Body of pancreas (tissue), 4 donors: ENCODE results near the gene FASTK. TPM values are rescaled to one million over a fixed set of nuclear protein-coding genes. Genes with fewer than 3 reads are reported as not detected.
A peak's percentile ranks its signal among the peaks of the same experiment; 100 is the strongest.

Experiments used
- ATAC-seq: fragments of 150-250 bp; one replicate; pipeline ENCODE4 v1.9.1; 2016
- DNase-seq, 4 donors: peaks; one replicate each; pipeline ENCODE4 v3.0.0-alpha.2; 2019
- H3K27ac ChIP-seq, 4 donors: fragments of 200-600 bp; sonication (generic); 1 replicate in 3 of 4; 2 replicates in 1 of 4; pipeline versions ENCODE4 v1.5.1 to v1.6.1; 2016 to 2019; ENCODE audit warnings: mild to moderate bottlenecking in 1 of 4, mixed read lengths in 1 of 4, moderate library complexity in 1 of 4
- H3K27me3 ChIP-seq, 2 donors: fragments of 200-600 bp; sonication (generic); one replicate each; pipeline ENCODE4 v1.6.0; 2016; ENCODE audit warnings: mild to moderate bottlenecking in 1 of 2
- H3K36me3 ChIP-seq, 2 donors: fragments of 200-600 bp; sonication (generic); replicated peaks in 1 of 2; 2 replicates each; pipeline ENCODE4 v1.5.1; 2016; ENCODE audit warnings: low read depth in 2 of 2; ENCODE audit not compliant: insufficient read depth in 1 of 2
- H3K4me1 ChIP-seq: fragments of 200-600 bp; sonication (generic); one replicate; pipeline ENCODE4 v1.6.0; 2016
- H3K4me3 ChIP-seq, 2 donors: fragments of 200-600 bp; sonication (generic); 1 replicate in 1 of 2; 2 replicates in 1 of 2; pipeline ENCODE4 v1.5.1; 2016 to 2019
- H3K9me3 ChIP-seq, 3 donors: fragments of 200-600 bp; sonication (generic); 1 replicate in 2 of 3; 2 replicates in 1 of 3; pipeline ENCODE4 v1.5.1; 2016
- POLR2A ChIP-seq, 3 donors: fragments of 450-650 bp; IDR thresholded peaks; one replicate each; pipeline ENCODE4 v1.6.1; 2016; ENCODE audit warnings: antibody characterized with exemption in 3 of 3, mild to moderate bottlenecking in 2 of 3
- WGBS, 2 donors: methylation state at CpG; one replicate each; pipeline ENCODE4 v1.1.5; 2017; 5-methylcytosine and 5-hydroxymethylcytosine counted together
- intact Hi-C: fragments of 100-400 bp; cut with DNase I; formaldehyde crosslinking; loops from one replicate; pipeline ENCODE4 v1.15.1; 2023
- total RNA-seq, 2 donors: library from RNA; depleted of rRNA; stranded (reverse); fragments of >200 nt; gene quantifications; one replicate each; pipeline ENCODE4 v1.1.0, GENCODE V29; 2016
- TF ChIP-seq, protein P1 (sequence below), 7 experiments: fragments of 450-650 bp in 4 of 7; fragments of 200-600 bp in 3 of 7; sonication (generic) in 3 of 7; IDR thresholded peaks; one replicate each; pipeline ENCODE4 v1.5.1; 2016 to 2019; ENCODE audit warnings: antibody characterized with exemption in 7 of 7

The FASTK gene
- total RNA-seq, 2 donors from 2014 or later = 60.7 to 201 TPM

DNA sequence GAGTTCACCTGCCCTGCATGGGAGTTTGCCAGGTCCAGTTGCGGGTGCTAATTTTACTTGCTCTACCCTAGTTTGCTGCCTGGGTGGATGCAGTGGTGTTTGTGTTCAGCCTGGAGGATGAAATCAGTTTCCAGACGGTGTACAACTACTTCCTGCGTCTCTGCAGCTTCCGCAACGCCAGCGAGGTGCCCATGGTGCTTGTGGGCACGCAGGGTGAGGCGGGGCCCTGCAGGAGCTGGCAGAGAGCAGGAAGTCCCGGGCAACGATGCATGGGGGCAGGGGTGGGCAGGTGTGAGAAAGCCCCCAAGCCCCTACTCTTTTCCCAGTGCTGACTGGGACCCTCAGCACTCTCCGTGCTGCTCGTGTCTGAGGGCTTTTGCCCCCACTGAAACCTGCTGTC is 37.0 kb upstream of the FASTK start:
- Histone ChIP-seq H3K36me3 (peaks cover 0 to 20% of the 10 kb centered on the region in 2 donors), H3K4me1 (peaks cover 30% of the 10 kb centered on the region), H3K4me3 (no peak overlapping the region), H3K9me3 (no peaks in the 10 kb centered on the region), H3K27me3 (no peaks in the 10 kb centered on the region), H3K27ac (no peak overlapping the region)
- intact Hi-C loops = loop anchor here (10.0 kb wide), 1 partner anchor 223 kb away; no protein-coding TSS in a partner anchor
- TF ChIP-seq POLR2A (IDR thresholded peaks at IDR 0.05) = no peak
- TF ChIP-seq, protein P1, sequence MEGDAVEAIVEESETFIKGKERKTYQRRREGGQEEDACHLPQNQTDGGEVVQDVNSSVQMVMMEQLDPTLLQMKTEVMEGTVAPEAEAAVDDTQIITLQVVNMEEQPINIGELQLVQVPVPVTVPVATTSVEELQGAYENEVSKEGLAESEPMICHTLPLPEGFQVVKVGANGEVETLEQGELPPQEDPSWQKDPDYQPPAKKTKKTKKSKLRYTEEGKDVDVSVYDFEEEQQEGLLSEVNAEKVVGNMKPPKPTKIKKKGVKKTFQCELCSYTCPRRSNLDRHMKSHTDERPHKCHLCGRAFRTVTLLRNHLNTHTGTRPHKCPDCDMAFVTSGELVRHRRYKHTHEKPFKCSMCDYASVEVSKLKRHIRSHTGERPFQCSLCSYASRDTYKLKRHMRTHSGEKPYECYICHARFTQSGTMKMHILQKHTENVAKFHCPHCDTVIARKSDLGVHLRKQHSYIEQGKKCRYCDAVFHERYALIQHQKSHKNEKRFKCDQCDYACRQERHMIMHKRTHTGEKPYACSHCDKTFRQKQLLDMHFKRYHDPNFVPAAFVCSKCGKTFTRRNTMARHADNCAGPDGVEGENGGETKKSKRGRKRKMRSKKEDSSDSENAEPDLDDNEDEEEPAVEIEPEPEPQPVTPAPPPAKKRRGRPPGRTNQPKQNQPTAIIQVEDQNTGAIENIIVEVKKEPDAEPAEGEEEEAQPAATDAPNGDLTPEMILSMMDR (IDR thresholded peaks at IDR 0.05) = no peak
- 80 to 91% methylated on average over 8 to 12 of the region's 12 CpGs for WGBS, 2 donors
- no peak for DNase-seq
- no peak for ATAC-seq

DNA sequence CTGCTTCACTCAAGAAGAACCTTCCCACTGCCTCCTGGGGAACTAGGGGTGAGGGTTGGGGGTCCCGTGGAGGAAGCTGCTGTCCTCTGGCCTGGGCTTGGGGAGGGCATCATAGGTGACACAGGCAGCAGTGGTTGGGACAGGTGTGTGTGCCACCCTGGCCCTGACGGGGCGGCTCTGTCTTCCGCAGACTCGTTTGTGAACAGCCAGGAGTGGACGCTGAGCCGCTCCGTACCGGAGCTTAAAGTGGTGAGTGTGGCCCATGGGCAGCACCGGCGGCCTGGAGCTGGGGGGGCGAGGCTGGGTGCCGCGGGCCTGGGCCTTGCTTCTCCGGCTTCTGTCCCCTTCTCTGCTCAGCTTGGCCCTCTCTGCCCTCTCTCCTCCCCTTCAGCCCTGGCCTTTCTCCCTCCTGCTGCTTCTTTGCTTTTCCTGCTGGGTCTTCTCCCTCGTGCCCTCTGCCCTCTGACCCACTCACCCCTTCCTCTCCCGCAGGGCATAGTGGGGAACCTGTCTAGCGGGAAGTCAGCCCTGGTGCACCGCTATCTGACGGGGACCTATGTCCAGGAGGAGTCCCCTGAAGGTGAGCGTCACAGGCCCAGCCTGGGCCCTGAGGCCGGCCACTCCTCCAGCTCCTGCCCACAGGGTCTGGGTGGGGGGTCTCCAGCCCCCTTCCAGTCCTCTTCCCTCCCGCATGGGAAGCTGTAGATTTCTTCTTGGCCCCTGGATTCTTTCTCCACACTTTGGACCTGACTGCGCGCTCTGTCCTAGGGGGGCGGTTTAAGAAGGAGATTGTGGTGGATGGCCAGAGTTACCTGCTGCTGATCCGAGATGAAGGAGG is 36.2 kb upstream of the FASTK start:
- no peaks in the 10 kb centered on the region for H3K27me3 ChIP-seq
- no peak overlapping the region for H3K27ac ChIP-seq
- ATAC-seq (no peak), DNase-seq (no peak)
- no peak overlapping the region for H3K4me3 ChIP-seq
- intact Hi-C loops = loop anchor here (10.0 kb wide), 1 partner anchor 222 kb away; no protein-coding TSS in a partner anchor
- H3K36me3 ChIP-seq = peaks cover 0 to 18% of the 10 kb centered on the region in 2 donors
- H3K4me1 ChIP-seq = peaks cover 38% of the 10 kb centered on the region
- no peaks in the 10 kb centered on the region for H3K9me3 ChIP-seq
- WGBS, 2 donors = 90 to 91% methylated on average over 16 to 27 of the region's 27 CpGs
- TF ChIP-seq POLR2A (IDR thresholded peaks at IDR 0.05) = no peak
- TF ChIP-seq, protein P1 (IDR thresholded peaks at IDR 0.05) = no peak

DNA sequence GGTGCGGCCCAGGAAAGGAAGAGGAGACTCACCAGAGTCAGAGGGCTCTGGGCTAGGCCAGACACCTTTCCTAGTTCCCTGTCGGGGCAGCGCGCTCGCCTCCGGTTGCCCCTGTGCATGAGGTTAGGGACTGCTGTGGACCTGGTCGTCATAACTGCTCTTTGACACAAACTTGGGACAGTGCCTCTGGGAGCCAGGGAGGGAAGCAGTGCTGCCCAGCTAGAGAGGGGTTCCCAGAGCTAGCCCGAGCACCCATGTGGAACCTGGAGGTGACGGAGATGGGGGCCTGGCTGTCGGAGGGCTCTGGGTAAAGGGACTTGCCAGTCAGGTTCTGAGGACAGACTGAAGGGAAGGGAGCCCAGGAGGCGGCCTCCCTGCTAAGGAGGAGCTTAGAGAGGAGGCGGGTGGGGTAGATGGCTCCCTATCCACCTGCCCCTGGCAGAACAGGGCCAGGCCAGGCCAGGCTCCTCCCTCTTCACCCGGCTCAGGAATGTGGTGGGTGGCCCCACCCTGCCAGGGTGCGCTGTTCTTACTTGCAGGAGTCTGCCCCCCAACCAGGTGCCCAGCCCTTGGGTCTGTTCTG is 35.3 kb upstream of the FASTK start:
- peak; percentile 52 to 77 (median 72) for DNase-seq
- 51 to 71% methylated on average over 6 to 14 of the region's 14 CpGs for WGBS, 2 donors
- Histone ChIP-seq H3K36me3 (peaks cover 0 to 15% of the 10 kb centered on the region in 2 donors), H3K4me1 (peaks cover 47% of the 10 kb centered on the region), H3K27me3 (no peaks in the 10 kb centered on the region), H3K27ac (peak overlapping the region in 2 of 4 donors; percentile 26 to 41), H3K9me3 (no peaks in the 10 kb centered on the region), H3K4me3 (no peak overlapping the region)
- intact Hi-C loops = loop anchor here (10.0 kb wide), 1 partner anchor 221 kb away; no protein-coding TSS in a partner anchor
- TF ChIP-seq POLR2A (IDR thresholded peaks at IDR 0.05) = peak in 1 of 3 donors; percentile 50
- TF ChIP-seq, protein P1 (IDR thresholded peaks at IDR 0.05) = no peak
- ATAC-seq = peak; percentile 51

DNA sequence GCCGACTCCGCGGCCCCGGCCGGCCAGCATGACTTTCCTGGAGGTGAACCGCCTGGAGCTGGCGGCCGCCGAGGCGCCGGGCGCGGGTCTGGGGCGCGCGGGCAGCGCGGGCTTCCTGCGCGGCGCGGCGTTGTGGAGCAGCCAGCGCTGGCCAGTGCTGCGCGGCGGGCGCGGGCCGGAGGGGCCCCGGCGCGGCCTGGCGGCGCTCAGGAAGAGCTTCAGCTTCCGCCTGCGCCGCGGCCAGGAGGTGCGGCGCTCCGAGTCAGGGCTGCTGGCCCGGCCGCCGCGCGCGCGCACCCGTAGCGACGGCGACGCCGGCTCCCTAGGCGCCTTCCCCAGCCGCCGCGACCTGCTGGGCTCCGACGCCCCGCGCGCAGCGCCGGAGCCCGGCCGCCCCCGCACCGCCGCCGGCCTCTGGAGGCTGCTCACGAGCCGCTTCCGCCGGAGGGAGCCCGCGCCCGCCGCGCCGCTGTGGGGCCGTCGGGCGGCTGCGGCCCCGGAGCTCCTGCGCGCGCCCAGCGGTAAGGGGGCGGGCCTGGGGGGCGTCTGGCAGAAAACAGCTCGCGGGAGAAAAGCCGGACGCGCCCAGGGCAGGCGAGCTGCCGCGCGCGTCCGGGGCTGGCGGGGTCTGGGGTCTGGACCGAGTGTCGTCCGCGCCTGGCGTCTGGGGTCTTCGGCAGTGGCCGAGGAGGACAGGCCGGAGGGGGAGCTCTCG is 34.7 kb upstream of the FASTK start:
- H3K4me1 ChIP-seq = peaks cover 52% of the 10 kb centered on the region
- ATAC-seq (peak; percentile 41), DNase-seq (peak in 2 of 4 donors; percentile 21 to 37)
- no peaks in the 10 kb centered on the region for H3K27me3 ChIP-seq
- peak overlapping the region in 2 of 4 donors; percentile 26 to 41 for H3K27ac ChIP-seq
- TF ChIP-seq, protein P1 (IDR thresholded peaks at IDR 0.05) = no peak
- TF ChIP-seq POLR2A (IDR thresholded peaks at IDR 0.05) = no peak
- WGBS, 2 donors = 8% methylated on average over 89 of the region's 114 CpGs; no CpG with 5 or more reads in 1 of the 2 donors
- H3K9me3 ChIP-seq = no peaks in the 10 kb centered on the region
- intact Hi-C loops = loop anchor here (10.0 kb wide), 1 partner anchor 220 kb away; no protein-coding TSS in a partner anchor
- H3K36me3 ChIP-seq = peaks cover 0 to 15% of the 10 kb centered on the region in 2 donors
- H3K4me3 ChIP-seq = no peak overlapping the region
